Measurements from ENCODE around the gene OCIAD1.
"Not testable (repeated sequence)": the region's sequence is repeated elsewhere in the genome, so short reads cannot be mapped to it uniquely, and the experiment has no call there.

OCIAD1 gene

GRCh38 chr4:48830706-48831531 lies at the start of gene OCIAD1:
OCIAD1 (plus strand) TSS chr4:48831088; CDS start chr4:48832625, 1,537 bp downstream.
- DNase-seq = peak; percentile 89

- no peak for DNase-seq
These were observed 48.9 kb upstream of the OCIAD1 start for GRCh38 chr4:48781968-48782367.

- DNase-seq = no peak
These were observed 45.6 kb upstream of the OCIAD1 start for GRCh38 chr4:48785302-48785701.

GRCh38 chr4:48786549-48786948 lies 44.3 kb upstream of the OCIAD1 start:
- DNase-seq = no peak

- DNase-seq = no peak
These were observed 43.8 kb upstream of the OCIAD1 start for GRCh38 chr4:48787056-48787455.

- DNase-seq = no peak
These were observed 40.3 kb upstream of the OCIAD1 start for GRCh38 chr4:48790561-48790960.

- DNase-seq = no peak
These were observed 39.6 kb upstream of the OCIAD1 start for GRCh38 chr4:48791313-48791712.

GRCh38 chr4:48792348-48793006 lies 38.4 kb upstream of the OCIAD1 start:
- no peak for DNase-seq

- no peak for DNase-seq
These were observed 35.8 kb upstream of the OCIAD1 start for GRCh38 chr4:48795108-48795507.

- no peak for DNase-seq
These were observed 34.5 kb upstream of the OCIAD1 start for GRCh38 chr4:48796191-48796926.

GRCh38 chr4:48796927-48797679 lies 33.8 kb upstream of the OCIAD1 start:
- no peak for DNase-seq

- DNase-seq = no peak
These were observed 32.8 kb upstream of the OCIAD1 start for GRCh38 chr4:48798117-48798516.

GRCh38 chr4:48799157-48799556 lies 31.7 kb upstream of the OCIAD1 start:
- no peak for DNase-seq

- not testable (repeated sequence) for DNase-seq
These were observed 30.7 kb upstream of the OCIAD1 start for GRCh38 chr4:48800155-48800554.

- no peak for DNase-seq
These were observed 29.7 kb upstream of the OCIAD1 start for GRCh38 chr4:48801016-48801715.

- DNase-seq = no peak
These were observed 26.1 kb upstream of the OCIAD1 start for GRCh38 chr4:48804584-48805301.

- DNase-seq = no peak
These were observed 18.0 kb upstream of the OCIAD1 start for GRCh38 chr4:48812866-48813265.

GRCh38 chr4:48813964-48814363 lies 16.9 kb upstream of the OCIAD1 start:
- DNase-seq = no peak

GRCh38 chr4:48815483-48815882 lies 15.4 kb upstream of the OCIAD1 start:
- DNase-seq = no peak

- not testable (repeated sequence) for DNase-seq
These were observed 14.6 kb upstream of the OCIAD1 start for GRCh38 chr4:48816297-48816696.

- DNase-seq = no peak
These were observed 13.9 kb upstream of the OCIAD1 start for GRCh38 chr4:48816971-48817370.

GRCh38 chr4:48821431-48821830 lies 9.5 kb upstream of the OCIAD1 start:
- not testable (repeated sequence) for DNase-seq

Measured in activated CD4-positive, alpha-beta T cell treated with anti-CD3 and anti-CD28 coated beads, Interleukin-2, amount 50 U/mL, for 1 hour (primary cell).